Dermis microvascular lymphatic vessel endothelial cell (primary cell): Measurements from ENCODE around the gene CACNA1D. TPM values are rescaled to one million over a fixed set of nuclear protein-coding genes. Genes with fewer than 3 reads are reported as not detected.

Experiments
- DNase-seq, 2 donors: peaks; one replicate each; pipeline versions ENCODE4 v3.0.0 to v3.0.0-alpha.2; 2010; ENCODE audit warnings: low read depth in 2 of 2
- total RNA-seq: library from RNA; depleted of rRNA; stranded (reverse); fragments of >200 nt; gene quantifications from 2 replicates; pipeline ENCODE4 v1.2.1, GENCODE V29; 2014

CACNA1D gene
- total RNA-seq, 1 donor from 2014 or later, result not detected

DNA sequence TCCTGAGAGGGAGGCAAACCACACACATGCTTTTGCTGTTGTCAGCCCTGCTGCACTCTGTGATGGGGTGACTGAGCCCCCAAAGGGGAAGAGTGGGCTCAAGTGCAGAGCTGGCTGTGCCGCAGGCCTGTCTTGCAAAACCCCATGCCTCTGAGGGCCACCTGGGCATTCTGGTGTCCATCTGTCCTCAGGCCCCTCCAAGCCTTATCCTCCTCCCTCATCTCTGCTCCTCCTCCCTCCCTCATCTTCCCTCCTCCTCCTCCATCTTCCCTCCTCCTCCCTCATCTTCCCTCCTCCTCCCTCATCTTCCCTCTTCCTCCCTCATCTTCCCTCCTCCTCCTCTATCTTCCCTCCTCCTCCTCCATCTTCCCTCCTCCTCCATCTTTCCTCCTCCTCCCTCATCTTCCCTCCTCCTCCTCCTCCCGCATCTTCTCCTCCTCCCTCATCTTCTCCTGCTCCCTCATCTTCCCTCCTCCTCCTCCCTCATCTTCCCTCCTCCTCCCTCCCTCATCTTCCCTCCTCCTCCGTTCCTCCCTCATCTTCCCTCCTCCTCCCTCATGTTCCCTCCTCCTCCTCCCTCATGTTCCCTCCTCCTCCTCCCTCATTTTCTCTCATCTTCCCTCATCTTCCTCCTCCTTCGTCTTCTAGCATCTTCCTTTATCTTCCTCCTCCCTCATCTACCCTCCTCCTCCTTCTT lies 311.2 kb downstream of the CACNA1D start:
- DNase-seq, result no peak

DNA sequence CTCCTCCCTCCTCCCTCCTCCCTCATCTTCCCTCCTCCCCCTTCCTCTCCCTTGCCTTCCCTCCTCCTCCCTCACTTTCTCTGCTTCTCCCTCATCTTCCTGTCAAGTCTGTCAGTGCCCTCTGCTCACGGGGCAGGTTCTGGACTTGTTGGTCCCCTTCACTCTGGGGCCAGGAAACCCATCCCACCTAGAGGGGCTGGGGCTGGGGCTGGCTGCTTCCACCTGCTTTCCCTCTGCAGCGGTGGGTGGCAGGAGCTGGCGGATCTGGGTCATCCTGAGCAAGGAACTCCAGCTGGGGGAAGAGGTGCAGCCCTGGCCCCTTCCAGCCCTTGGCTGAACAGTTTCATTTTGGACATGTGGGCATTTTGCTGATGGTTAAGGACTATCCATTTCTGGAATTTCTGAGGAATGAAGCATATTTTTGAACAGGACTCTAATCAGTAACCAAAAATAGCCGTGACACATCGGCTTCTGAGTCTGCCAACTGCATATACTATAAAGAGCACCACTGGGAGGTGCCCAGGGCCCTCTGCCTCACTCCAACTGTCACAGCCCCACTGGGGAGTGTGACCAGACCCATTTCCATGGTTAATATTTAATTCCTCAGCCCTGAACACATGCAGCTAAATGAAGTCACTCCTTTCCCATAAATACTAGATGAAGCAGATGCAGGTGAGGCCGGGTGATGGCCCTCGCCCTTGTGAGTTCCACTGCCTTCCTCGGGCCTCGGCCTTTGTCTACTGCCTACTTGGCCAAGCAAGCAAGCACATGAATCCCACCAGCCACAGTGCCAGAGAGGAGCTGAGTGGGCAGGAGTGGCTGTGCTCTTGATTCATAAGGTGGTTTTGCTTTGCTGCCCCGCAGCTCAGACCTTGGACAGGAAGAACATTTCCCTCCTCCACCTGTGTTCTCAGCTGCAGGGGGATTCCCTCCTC lies 312.0 kb downstream of the CACNA1D start:
- DNase-seq, result no peak

DNA sequence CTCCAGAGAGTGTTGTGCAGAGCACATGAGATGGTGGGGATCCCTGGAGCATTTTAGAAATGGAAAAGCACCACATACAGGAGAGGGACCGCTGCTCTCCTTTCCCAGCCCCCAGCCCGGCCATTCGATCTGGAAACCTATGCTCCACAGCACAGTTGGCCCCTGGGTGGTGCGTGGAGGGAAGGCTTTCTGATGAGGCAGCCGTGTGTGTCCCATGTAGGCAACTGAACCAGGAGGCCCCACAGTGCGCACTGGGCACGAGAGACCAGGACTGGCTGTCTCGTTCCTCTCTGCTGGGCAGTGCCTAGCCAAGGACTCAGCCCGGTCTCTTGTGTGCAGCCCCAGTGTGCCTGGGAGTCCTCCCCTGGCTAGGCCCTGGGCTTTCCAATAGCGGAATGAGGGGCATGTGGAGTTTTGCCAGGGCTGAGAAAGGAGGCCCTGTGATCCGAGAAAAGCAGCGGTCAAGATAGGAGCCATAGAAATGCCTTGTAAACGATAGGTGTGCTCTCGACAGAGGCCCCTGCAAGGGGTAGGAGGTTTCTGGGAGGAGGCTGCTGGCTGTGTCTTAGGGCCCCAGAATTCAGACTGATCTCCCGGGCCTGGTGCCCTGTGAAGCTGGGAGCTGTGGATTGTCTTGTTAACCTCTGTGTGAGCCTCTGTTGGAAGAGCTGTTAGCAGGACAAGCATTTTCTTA lies 312.9 kb downstream of the CACNA1D start:
- DNase-seq, result no peak

DNA sequence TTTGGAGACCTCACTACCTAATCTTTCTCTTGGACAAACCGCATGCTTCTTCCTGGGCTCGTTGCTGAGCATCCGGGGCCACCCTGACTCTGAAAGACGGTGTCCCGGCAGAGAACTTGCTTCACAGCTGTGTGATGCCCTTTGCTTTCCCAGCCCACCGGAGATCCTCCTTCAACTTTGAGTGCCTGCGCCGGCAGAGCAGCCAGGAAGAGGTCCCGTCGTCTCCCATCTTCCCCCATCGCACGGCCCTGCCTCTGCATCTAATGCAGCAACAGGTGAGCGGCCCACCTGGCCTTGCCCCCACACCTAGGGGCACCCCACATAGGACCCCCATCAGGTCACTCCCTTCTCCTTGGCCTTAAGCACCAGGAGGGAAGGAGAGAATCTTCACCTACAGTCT lies 314.1 kb downstream of the CACNA1D start:
- no peak for DNase-seq

DNA sequence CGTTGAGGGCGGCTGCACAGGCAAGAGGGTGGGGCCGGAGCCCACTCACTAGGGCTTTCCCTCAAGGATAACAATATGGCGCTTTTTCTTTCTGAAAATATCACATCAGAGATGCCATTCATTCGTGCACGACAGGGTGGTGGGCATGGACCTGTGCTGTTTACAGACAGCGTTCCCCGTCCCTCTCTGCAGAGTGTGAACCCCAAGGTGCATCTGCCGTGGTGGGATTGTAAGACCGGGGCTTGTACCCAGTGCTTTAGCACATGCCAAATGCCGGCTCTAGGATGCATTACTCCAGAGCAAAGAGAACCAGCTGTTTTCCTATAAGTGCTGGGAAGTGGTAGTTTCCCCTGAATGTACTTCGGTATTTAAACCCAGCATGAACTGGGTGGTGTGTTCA lies 314.9 kb downstream of the CACNA1D start:
- DNase-seq, result no peak

DNA sequence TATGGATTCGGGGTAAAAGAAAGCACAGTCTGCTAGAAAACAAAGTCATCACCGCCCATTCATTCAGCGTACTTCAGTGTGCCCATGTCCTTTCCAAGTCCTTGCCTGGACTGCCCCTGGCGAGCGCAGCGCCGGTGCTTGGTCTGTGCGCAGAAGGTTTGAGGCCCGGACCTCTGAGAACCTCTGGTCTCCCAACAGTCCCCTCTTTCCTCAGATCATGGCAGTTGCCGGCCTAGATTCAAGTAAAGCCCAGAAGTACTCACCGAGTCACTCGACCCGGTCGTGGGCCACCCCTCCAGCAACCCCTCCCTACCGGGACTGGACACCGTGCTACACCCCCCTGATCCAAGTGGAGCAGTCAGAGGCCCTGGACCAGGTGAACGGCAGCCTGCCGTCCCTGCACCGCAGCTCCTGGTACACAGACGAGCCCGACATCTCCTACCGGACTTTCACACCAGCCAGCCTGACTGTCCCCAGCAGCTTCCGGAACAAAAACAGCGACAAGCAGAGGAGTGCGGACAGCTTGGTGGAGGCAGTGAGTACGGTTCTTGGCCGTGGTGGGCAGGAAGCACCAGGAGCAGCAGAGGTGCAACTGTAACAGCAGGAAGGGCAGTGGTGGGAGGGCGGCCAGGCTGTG lies 315.5 kb downstream of the CACNA1D start:
- DNase-seq, result no peak

DNA sequence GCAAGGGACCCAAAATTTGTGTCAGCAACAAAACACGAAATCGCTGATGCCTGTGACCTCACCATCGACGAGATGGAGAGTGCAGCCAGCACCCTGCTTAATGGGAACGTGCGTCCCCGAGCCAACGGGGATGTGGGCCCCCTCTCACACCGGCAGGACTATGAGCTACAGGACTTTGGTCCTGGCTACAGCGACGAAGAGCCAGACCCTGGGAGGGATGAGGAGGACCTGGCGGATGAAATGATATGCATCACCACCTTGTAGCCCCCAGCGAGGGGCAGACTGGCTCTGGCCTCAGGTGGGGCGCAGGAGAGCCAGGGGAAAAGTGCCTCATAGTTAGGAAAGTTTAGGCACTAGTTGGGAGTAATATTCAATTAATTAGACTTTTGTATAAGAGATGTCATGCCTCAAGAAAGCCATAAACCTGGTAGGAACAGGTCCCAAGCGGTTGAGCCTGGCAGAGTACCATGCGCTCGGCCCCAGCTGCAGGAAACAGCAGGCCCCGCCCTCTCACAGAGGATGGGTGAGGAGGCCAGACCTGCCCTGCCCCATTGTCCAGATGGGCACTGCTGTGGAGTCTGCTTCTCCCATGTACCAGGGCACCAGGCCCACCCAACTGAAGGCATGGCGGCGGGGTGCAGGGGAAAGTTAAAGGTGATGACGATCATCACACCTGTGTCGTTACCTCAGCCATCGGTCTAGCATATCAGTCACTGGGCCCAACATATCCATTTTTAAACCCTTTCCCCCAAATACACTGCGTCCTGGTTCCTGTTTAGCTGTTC lies 316.9 kb downstream of the CACNA1D start:
- DNase-seq, result no peak

DNA sequence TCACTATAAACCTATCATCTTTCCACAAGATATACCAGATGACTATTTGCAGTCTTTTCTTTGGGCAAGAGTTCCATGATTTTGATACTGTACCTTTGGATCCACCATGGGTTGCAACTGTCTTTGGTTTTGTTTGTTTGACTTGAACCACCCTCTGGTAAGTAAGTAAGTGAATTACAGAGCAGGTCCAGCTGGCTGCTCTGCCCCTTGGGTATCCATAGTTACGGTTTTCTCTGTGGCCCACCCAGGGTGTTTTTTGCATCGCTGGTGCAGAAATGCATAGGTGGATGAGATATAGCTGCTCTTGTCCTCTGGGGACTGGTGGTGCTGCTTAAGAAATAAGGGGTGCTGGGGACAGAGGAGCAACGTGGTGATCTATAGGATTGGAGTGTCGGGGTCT lies 318.0 kb downstream of the CACNA1D start:
- DNase-seq, result no peak

DNA sequence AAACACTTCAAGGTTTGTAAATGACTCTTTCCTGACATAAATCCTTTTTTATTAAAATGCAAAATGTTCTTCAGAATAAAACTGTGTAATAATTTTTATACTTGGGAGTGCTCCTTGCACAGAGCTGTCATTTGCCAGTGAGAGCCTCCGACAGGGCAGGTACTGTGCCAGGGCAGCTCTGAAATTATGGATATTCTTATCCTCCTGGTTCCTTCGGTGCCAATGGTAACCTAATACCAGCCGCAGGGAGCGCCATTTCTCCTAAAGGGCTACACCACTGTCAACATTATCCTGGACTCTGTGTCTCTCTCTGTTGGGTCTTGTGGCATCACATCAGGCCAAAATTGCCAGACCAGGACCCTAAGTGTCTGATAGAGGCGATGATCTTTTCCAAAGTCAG lies 318.8 kb downstream of the CACNA1D start:
- DNase-seq, result no peak

DNA sequence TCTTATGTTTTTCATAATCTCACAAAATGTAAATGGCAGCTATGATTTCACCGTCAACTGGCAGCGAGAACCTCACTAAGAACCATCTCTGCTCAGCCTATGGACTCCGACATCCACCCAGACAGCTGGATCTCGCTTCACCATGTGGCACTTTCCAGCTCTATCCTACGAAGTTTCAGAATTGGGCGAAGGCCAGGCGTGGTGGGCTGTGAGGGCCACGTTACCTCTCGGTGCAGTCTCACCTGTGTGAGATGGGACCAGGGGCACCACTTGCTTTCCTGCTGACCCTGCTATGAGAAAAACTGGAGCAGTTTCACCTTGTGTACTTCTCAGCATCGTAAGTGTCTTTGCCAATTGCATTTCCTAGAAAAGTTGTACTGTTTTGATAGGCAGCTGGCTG lies 319.5 kb downstream of the CACNA1D start:
- DNase-seq, result no peak

DNA sequence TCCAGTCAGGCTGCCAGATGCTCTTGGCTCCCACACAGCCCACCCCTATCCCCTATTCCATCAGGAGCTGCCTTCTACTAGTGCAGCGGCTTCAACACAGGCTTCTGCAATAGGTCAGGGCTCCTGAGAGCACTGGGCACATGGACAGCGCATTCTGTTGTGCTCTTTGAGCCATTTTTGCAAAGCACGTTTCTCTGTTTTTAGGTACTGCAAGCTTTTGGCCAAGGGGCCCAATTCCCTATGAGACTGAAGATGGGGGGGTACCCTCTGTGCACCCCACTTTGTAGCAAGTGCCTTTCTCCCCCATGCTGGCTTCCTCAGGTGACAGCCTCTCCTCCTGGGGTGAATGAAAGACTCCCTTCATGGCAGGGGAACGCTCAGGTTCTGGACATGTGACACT lies 320.7 kb downstream of the CACNA1D start:
- DNase-seq, result no peak

DNA sequence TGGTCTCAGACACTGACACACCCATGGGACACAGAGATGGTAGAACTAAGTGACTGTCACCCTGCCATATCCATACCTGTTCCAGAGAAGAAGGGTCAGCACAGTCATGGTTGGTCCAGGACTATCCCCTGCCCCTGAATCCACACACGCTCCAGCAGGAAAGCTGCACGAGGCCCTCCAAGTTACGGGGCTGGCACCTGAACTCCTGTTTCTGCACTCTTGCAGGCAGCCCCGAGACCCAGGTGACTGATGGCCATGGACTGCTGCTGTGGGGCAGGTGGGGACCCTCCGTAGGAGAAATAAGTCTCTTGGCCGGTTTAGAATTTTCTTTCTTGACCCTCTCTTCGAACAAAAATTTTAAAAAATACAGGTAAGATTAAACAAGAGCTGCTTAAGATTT lies 321.2 kb downstream of the CACNA1D start:
- no peak for DNase-seq

DNA sequence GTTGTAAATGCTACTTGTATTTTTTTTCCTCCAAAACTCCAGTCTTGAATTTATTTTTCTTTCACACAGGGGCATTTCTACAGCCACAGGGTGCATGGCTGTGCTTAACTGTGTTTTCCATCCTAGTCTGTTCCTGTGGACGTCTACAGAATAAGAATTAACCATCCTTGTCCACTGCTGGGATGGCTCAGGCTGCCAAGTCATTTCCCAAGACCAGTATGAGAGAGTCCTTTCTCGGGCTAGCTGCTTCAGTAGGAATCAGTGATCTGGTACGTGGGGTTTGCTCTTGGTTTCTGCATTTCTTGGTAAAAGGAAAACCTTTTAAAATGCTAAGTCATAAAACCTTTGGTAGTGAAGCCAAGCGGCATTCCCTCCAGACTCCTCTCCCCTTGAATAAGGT lies 322.0 kb downstream of the CACNA1D start:
- DNase-seq, result no peak

DNA sequence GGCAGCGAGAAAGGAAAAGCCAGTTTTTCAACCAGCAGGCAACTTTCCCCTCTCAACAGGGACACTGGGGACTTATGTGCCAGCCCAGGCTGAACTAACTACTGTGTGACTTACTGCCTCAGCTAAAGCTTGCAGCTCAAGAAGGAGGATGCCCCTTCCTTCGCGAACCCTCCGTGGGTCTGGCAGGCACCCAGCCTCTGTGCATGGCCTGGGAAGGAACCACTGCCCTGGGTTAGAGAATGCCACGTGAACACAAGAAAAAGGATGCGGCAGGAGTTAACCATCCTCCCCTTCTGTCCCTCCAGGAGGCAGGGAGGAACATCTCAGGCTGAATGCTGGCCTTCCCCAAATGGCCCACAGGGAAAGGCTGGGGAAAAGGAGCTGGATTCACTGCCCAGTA lies 322.8 kb downstream of the CACNA1D start:
- no peak for DNase-seq

DNA sequence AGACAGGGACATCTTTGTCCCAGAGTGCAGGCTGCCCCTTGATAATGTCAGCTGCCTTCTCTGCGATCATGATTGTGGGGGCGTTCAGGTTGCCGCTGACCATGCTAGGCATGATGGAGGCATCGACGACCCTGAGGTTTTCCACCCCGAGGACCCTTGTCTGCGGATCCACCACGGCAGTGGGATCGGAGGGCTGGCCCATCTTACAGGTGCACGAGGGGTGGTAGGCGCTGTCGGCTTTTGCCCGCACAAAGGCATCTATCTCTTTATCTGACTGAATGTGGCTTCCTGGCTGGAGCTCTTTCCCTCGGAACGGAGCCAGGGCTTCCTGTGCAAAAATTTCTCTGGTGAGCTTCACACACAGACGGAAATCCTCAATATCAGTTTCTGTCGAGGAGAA lies 323.4 kb downstream of the CACNA1D start:
- DNase-seq, result no peak

DNA sequence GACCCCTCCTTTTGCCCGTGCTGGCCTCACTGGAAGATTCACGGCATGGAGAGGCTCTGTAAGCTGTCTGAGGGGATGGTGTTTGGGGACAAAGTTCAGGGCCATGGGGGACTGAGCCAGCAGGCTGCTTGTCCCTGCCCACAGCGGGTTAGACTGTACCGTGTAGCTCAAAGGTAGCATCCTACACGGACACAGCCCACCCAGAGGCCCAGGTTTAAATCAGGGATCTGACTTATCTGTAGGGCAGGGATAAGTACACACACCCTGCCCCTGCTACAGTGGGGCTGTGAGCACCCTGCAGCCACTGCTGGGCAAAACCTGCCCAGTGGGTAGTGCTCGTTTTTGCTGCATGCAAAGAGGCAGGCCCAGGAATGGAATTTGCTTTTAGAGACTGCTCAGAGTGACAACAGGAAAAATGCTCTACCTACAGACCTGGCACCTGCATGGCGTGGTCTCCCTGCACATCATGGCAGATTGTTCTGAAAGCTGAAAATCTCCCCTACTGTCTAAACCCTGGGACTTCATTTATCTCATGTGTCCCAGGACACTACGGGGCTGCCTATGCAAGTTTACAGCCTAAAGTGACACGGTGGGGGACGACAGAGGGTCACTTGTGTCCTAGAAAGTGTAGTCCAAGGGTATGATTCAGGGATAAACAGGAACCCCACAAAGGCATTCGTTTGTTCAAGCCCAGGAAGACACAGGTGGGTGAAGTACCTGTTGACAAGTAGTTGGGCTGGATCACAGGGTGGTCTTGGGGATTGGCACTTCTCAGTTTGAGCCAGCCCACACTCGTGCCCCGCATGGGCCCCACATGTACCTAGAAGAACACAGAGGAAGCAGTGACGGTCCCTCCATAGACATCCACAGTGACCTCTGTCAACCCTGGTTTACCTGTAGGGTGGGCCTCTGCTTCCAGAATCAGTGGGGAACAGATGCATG lies 324.1 kb downstream of the CACNA1D start:
- no peak for DNase-seq

DNA sequence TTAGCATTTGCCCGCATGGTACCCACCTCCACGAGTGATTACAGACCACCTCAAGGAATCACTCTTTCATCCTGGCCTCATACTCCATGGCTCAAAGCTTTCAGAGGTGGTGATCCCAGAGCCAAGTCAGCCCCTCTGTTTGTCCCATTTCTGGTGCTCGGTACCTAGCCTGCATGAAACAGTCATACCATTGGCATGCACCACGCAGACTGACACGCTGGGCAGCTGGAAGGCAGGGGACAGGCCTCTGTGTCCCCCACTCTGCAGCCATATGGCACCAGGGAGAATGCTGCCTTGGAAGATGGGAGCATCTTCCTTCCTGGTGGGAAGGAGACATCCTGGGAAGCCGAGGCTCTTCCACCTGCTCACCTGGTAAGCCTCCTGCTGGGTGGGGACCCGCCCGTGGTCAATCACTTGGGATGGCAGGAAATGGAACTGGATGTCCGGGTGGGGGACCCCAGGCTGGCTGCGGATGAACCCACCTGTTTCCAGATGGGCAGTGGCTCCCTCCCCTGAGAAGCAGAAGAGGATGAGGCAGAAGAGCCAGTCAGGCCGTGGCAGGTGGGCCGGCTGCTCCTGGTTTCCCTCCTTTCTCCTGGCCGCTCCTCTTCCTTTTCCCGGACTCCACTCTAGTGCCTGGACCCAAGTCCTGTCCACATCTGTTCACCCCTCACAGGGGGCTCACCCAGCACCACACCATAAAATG lies 324.9 kb downstream of the CACNA1D start:
- DNase-seq, result no peak

DNA sequence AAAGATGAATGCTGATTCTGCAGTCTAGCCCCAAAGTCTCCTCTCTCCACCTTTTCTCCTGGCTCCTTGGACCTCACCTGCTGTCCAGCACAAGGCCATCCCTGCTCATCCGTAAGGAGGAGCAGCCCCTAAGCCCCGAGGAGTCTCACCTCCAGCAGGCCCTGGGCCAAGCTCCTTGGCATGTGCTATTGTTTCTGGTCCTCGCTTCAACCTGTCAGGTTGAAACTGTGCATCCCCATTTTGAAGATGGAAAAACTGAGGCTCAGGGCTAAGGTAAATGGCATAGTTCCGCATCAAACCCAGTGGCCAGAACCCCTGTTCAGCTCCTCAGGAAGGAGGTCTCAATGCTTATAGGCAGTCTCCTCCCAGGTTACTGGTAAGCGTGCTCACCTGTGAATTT lies 325.7 kb downstream of the CACNA1D start:
- no peak for DNase-seq
